Neural crest cell (in vitro differentiated cells): ENCODE data around the gene KAT6B. TPM values are rescaled to one million over a fixed set of nuclear protein-coding genes. Genes with fewer than 3 reads are reported as not detected.

ENCODE experiments used
- DNase-seq: peaks from one replicate; pipeline ENCODE4 v3.0.0; 2021; ENCODE audit warnings: low read depth, mixed read lengths, low spot score
- H3K27ac Mint-ChIP-seq: one replicate; pipeline ENCODE4 v1.8.0; 2021; ENCODE audit warnings: mild to moderate bottlenecking, mixed read lengths; ENCODE audit not compliant: unreplicated experiment
- H3K27me3 Mint-ChIP-seq: 2 replicates; pipeline ENCODE4 v1.8.0; 2021; ENCODE audit warnings: low read depth, mild to moderate bottlenecking, mixed read lengths
- H3K36me3 Mint-ChIP-seq: 2 replicates; pipeline ENCODE4 v1.8.0; 2021; ENCODE audit warnings: low read depth, mild to moderate bottlenecking, mixed read lengths
- H3K4me1 Mint-ChIP-seq: 2 replicates; pipeline ENCODE4 v1.8.0; 2021; ENCODE audit warnings: mixed read lengths
- H3K4me3 Mint-ChIP-seq: one replicate; pipeline ENCODE4 v1.8.0; 2021; ENCODE audit warnings: mild to moderate bottlenecking, mixed read lengths
- H3K9me3 Mint-ChIP-seq: 2 replicates; pipeline ENCODE4 v1.8.0; 2021; ENCODE audit warnings: mixed read lengths
- total RNA-seq: library from RNA; stranded (reverse); gene quantifications from 2 replicates; pipeline ENCODE4 v1.2.1, GENCODE V29; 2021
- TF ChIP-seq, protein P1 (sequence below): fragments of 200-600 bp; sonication (generic); conservative IDR thresholded peaks from 2 replicates; pipeline ENCODE4 v1.5.0; 2021; ENCODE audit warnings: antibody characterized with exemption, mild to moderate bottlenecking

Gene KAT6B
- total RNA-seq, 1 donor from 2014 or later, result 34.2 TPM

DNA sequence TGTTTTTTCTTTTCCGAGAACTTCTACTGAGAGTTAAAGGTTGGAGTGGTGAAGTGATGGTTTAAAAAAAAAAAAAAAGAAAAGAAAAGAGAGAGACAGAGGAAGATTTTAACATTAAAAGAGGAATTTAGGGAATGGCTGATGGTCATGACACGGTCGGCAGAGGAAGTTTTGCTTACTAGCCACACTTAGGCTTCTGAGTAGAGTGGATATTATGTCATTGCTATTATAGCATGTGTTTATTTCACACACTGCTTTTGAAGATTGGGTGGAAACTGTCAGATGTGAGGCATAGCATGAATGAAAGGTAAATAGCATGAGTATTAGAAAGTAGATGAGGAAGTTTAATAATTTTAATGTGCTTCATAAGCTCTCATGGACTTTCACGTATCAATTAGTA lies 2.5 kb downstream of the KAT6B start:
- peaks cover 8% of the 10 kb centered on the region for H3K9me3 Mint-ChIP-seq
- H3K27me3 Mint-ChIP-seq, result peaks cover 5% of the 10 kb centered on the region
- peaks cover 53% of the 10 kb centered on the region for H3K4me1 Mint-ChIP-seq
- no peak for DNase-seq
- TF ChIP-seq, protein P1, sequence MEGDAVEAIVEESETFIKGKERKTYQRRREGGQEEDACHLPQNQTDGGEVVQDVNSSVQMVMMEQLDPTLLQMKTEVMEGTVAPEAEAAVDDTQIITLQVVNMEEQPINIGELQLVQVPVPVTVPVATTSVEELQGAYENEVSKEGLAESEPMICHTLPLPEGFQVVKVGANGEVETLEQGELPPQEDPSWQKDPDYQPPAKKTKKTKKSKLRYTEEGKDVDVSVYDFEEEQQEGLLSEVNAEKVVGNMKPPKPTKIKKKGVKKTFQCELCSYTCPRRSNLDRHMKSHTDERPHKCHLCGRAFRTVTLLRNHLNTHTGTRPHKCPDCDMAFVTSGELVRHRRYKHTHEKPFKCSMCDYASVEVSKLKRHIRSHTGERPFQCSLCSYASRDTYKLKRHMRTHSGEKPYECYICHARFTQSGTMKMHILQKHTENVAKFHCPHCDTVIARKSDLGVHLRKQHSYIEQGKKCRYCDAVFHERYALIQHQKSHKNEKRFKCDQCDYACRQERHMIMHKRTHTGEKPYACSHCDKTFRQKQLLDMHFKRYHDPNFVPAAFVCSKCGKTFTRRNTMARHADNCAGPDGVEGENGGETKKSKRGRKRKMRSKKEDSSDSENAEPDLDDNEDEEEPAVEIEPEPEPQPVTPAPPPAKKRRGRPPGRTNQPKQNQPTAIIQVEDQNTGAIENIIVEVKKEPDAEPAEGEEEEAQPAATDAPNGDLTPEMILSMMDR, result no peak
- H3K27ac Mint-ChIP-seq, result no peak overlapping the region
- H3K36me3 Mint-ChIP-seq, result peaks cover 12% of the 10 kb centered on the region
- H3K4me3 Mint-ChIP-seq, result peak overlapping the region; percentile 38

DNA sequence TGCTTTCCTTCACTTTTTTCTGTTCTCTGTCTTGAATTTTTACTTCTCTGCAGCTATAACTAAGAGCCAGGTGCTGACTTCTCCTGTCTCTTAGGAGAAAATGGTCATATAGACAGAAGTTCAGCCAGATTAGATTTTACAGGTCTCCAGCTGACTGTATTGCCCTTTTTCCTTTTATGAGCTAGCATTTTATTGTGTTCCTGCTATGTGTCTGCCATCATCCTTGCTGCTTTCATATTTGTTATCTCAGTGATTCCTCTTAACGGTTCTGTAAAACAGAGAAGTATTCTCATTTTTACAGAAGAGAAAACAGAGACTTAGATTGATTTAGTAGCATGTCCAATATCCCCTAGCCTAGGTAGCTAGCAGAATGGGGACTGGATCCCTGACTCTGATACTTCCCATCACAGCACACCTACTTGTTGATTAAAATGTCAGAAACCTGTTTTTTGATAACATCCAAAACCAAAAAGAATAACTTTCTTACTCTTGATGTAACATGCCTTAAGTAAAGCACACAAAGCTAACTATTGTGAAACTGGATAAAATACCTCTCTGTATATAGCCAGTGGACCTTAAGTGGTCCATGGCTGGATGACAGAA lies 5.2 kb downstream of the KAT6B start:
- DNase-seq, result no peak
- H3K9me3 Mint-ChIP-seq, result peaks cover 13% of the 10 kb centered on the region
- peak overlapping the region; percentile 16 for H3K27ac Mint-ChIP-seq

DNA sequence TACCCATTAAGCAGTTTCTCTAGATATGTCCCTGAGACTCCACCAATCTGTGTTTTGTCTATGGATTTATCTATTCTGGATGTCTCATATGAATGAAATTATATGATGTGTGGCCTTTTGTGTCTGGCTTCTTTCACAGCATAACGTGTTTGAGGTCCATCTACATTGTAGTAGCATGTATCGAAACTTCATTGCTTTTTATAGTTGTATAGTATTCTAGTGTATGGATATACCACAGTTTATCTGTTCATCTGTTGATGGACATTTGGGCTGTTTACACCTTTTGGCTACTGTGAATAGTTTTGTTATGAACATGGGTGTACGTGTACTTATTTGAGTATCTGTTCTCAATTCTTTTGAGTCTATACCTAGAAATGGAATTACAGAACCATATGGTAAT lies 9.6 kb downstream of the KAT6B start:
- peaks cover 10% of the 10 kb centered on the region for H3K36me3 Mint-ChIP-seq
- H3K4me3 Mint-ChIP-seq, result no peak overlapping the region
- no peaks in the 10 kb centered on the region for H3K27me3 Mint-ChIP-seq
- TF ChIP-seq, protein P1, result no peak
- H3K9me3 Mint-ChIP-seq, result peaks cover 7% of the 10 kb centered on the region
- H3K27ac Mint-ChIP-seq, result no peak overlapping the region
- no peak for DNase-seq
- H3K4me1 Mint-ChIP-seq, result peaks cover 23% of the 10 kb centered on the region

More for the DNA sequence above, 5.2 kb downstream of the KAT6B start:
- peaks cover 17% of the 10 kb centered on the region for H3K36me3 Mint-ChIP-seq
- no peaks in the 10 kb centered on the region for H3K27me3 Mint-ChIP-seq
- peaks cover 41% of the 10 kb centered on the region for H3K4me1 Mint-ChIP-seq
- H3K4me3 Mint-ChIP-seq, result peak overlapping the region; percentile 0
- TF ChIP-seq, protein P1, result no peak

DNA sequence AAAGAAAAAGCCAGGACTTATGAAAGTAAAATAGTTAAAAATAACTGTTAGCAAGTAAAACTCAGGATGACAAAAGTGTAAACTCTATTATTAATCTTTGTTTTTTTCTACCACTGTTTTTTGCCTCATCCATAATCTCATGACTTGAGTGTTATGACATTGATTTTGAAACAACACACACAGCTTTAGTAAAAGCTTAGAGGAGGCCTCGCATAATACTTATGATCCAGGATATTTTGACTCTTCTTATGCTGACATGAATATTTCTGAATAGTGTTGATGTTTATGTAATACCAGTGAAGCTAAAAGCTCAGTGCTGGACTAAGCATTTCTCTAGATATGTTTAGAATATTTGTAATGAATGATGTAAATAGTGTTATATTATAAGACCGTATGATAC lies 10.5 kb downstream of the KAT6B start:
- Mint-ChIP-seq H3K36me3 (peaks cover 10% of the 10 kb centered on the region), H3K27ac (no peak overlapping the region), H3K9me3 (peaks cover 7% of the 10 kb centered on the region), H3K4me1 (peaks cover 14% of the 10 kb centered on the region), H3K27me3 (no peaks in the 10 kb centered on the region), H3K4me3 (no peak overlapping the region)
- TF ChIP-seq, protein P1, result no peak
- DNase-seq, result no peak

DNA sequence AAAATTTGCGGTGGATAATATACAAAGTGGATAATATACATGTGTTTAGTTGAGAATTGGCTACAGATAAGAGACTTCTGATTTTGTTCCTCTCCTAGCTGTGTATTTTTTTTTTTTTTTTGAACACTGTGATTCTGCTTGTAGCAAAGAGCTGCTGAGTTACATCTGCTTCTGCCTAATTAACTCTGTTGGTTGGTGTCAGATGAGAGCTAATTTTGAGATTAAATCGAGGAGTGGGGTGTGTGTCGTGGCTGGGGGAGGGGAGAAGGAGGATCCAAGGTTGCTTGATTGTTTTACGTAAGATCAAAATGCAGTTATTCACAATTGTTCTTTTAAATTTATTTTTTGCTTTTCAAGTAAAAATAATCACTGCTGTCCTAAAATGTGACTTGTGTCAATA lies 11.3 kb downstream of the KAT6B start:
- TF ChIP-seq, protein P1, result no peak
- Mint-ChIP-seq H3K9me3 (peaks cover 7% of the 10 kb centered on the region), H3K27ac (no peak overlapping the region), H3K27me3 (no peaks in the 10 kb centered on the region), H3K4me1 (peaks cover 13% of the 10 kb centered on the region), H3K36me3 (peaks cover 10% of the 10 kb centered on the region), H3K4me3 (no peak overlapping the region)
- DNase-seq, result no peak
